Hematopoietic multipotent progenitor cell (in vitro differentiated cells): Measurements from ENCODE around the gene CSTF3. TPM values are rescaled to one million over a fixed set of nuclear protein-coding genes. Genes with fewer than 3 reads are reported as not detected.
"Not testable (repeated sequence)": the region's sequence is repeated elsewhere in the genome, so short reads cannot be mapped to it uniquely, and the experiment has no call there.

ENCODE experiments used
- DNase-seq, 3 donors: peaks; one replicate each; pipeline ENCODE4 v3.0.0-alpha.2; 2011 to 2015; ENCODE audit warnings: low read depth in 2 of 3, low spot score in 2 of 3
- total RNA-seq: library from RNA; depleted of rRNA; stranded (reverse); fragments of >200 nt; gene quantifications from one replicate; pipeline ENCODE4 v1.2.3, GENCODE V29; 2012

CSTF3 gene
- total RNA-seq, 1 donor: 6.7 TPM

DNA sequence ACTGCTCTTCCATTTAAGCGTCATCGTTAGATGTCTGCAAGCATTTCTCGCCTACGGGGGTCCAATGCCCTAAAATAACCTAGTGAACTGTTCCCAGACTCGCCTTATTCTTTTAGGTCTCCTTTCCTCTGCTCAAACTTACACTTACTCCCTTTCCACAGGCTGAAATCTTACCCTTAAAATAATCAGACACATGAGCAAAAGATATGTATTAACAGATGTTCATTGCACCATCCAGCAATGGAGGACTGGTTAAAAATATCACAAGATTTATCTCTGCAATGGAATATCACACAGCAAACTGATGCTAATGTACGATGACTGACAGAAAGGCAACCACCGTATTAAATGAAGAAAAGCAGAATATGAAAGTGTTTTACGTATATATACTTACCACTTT is 1.6 kb upstream of the CSTF3 start:
- no peak for DNase-seq

DNA sequence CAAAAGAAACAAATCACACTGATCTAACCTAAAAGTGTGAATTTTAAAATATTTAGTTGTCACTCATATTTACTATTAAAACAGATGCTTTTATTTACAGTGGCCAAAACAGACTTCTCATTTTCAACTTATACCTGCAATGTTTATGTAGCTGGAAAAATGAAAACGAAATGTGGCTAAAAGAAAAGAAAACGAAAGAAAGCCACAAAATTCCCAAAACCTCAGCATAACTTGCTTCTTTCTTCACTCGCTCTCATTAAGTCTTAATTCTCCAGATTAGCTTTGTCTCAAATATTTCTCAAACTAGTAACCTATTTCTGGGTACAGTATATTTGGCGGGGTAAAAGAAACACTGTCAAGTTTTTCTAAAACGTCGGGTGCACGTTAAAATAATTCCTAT is 693 bp downstream of the CSTF3 start:
- DNase-seq: no peak

DNA sequence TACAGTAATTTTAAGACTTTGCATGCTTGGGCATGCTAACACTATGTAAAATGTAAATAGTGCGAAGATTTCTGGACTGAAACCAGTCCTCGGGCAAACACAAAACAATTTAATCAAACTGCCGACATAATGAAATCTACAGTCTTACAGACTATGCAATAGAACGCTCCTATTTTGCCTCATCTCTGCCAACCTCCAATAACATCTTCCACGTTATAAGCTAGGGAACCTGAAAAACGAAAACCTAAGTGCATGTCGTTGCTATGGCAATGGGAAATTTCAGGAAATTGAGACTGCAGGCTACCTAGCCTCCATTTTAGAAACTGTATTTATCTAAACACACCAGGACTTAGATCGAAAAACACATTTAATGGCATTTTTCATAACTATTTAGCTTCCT is 1.1 kb downstream of the CSTF3 start:
- DNase-seq: no peak

DNA sequence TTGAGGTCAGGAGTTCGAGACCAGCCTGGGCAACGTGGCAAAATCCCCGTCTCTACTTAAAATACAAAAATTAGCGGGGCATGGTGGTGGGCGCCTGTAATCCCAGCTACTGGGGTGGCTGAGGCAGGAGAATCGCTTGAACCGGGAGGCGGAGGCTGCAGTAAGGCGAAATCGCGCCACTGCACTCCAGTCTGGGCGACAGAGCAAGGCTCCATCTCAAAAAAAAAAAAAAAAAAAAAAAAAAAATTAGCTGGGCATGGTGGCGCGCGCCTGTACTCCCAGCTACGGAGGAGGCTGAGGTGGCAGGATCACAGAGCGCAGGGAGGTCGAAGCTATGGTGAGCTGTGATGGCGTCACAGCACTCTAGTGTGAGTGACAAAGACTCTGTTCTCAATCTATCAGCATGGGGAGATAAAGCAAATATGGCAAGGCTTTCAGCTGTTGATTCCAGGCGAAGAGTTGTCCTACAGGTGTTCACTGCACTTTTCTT is 1.9 kb downstream of the CSTF3 start:
- not testable (repeated sequence) for DNase-seq

DNA sequence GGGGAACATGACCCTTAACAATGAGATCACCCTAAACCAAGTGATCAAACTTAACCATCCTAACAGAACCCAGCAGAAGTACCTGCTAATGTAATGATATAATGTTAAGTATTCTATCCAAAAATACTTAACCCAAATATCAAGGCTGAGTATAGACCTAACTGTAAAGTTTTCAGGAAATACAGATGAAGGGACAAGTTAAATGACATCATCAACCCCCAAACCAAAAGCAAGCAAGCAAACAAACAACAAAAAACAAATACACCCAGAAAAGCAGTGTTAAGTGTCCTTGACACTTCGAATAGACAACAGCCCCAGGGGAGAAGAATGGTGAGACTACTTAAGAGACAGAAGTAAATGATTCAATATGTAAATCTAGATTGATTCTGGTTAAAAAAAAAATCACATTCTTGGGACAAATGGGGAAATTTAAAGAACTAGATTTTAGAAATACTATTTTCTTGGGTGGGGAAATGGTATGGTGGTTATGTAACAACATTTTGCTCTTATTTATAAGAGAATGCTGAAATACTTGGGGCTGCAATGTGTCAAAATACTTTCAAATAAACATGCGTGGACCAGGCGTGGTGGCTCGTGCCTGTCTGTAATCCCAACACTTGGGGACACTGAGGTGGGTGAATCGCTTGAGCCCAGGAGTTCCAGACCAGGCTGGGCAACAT is 2.5 kb downstream of the CSTF3 start:
- no peak for DNase-seq

DNA sequence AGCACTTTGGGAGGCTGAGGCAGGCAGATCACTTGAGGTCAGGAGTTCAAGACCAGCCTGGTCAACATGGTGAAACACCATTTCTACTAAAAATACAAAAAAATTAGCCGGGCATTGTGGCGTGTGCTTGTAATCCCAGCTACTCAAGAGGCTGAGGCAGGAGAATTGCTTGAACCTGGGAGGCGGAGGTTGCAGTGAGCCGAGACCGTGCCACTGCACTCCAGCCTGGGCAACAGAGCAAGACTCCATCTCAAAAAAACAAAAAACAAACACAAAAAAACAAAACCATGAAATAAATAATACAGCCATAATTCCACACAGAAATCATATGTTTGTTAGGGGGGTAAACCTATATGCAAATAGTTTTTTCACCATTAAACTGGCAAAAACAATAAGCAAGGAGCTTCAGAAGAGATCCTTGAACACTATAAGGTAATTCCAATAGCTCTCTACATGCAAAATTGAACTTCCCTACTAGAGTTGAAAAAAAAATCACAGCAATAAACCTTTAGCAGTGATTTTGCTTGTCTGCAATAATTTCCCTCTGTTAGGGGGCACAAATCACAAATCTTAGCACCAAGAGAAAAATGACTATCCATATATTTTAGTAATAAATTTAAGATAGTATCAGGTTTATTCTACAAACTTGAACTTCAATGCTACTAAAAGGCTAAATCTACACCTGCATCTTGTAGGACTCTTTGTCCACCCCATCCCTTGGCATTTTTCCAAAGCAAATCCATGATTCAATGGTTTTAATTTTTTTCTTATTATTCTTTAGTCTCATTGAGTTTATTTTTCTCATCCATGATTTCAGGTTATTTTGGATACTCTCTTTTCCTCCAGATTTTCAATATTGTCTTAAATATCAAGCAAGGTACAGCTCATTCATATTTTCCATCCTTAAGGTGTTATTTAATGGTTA is 3.9 kb downstream of the CSTF3 start:
- DNase-seq: no peak

DNA sequence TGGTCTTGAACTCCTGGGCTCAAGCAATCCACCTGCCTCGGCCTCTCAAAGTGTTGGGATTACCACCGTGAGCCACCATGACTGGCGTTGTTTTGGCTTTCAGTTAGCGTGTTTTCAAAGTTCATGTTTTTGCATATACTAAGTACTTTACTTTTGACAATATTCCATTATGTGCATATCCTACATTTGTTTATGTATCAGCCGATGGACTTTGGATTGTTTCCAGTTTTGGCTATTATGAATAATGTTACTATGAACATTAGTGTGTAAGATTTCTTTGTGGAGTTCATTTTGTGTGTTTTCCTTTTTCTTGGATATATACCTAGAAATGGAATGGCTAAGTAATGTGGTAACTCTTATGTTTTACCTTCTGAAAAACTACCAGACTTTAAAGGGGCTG is 9.9 kb downstream of the CSTF3 start:
- no peak for DNase-seq

DNA sequence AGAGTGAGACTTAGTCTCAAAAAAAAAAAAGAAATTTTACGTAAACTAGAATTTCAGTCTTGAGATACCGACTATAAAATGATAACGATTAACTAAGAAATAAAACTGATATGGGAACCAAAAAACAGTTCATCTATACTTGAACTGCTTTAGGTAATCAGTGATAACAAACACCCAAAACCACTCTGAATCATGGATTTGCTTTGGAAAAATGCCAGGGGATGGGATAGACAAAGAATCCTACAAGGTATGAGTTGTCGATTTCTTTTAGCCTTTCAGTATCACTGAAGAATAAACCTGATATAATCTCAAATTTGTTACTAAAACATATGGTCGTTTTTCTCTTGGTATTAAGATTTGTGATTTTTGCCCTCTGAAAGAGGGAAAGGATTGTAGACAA is 13.7 kb downstream of the CSTF3 start:
- DNase-seq: no peak

DNA sequence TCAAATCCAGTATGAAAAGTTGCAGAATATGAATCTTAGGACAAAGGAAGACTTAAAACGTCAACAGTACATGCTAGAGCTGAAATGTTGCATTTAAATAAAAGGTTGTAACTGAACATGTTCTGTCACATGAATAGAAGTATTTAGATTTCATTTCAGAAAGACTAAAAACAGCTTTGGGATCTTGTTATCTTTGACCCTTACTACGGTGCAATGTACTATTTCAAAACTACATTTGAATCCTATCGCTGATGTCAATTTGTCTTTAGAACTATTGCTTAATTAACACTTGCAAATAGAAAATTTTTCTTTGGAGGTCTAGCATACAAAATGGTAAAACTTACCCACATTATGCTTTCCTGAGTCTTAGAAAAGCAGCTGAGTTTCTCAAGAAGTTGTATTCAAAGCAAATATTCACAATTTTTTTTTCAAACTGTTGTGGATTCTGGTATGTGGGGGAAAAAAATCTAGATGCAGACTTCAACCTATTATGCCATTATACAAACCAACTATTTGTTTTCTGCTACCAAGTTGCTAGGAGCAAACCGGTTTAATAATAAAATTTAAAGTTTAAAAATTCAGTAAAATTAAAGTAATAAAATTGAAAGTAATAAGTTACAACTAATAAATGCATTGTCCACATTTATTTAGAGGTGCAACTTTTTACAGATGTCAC is 25.4 kb downstream of the CSTF3 start:
- DNase-seq: no peak

DNA sequence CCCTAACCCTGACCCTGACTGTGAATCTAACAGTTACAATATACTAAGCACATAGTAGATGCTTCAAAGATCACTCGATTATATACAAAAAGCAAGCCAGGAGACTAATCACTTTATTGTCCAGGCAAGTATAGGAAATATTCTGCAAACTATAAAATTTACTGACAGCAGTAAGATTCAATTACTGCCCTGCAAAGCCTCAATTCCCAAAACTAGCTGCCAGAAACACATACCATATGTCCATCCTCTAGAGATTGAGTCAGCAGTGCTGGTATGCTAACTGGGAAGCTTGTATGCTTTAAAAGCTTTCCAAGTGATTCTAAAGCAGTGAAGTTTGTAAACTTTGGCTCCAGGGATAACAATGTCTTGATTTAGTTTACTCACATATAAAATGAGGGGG is 26.1 kb downstream of the CSTF3 start:
- no peak for DNase-seq

DNA sequence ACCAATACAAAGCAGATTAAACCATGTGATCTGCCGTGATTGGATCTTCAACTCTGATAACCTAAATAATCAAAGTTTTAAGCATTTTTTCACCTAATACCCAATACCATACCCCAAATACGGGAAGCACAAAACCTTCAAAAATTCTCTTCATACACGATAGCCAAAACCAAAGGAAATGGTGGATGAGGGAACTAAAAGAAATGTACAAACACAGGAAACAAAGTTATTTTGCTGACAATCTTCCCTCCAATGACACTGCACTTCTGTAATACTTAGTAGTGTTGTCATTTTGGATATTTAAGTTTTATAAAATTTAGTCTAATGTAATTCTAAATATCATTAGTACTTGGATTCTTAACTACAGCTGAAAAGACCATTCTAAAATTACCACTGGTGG is 27.0 kb downstream of the CSTF3 start:
- DNase-seq: peak in 2 of 3 donors; percentile 14 to 43

DNA sequence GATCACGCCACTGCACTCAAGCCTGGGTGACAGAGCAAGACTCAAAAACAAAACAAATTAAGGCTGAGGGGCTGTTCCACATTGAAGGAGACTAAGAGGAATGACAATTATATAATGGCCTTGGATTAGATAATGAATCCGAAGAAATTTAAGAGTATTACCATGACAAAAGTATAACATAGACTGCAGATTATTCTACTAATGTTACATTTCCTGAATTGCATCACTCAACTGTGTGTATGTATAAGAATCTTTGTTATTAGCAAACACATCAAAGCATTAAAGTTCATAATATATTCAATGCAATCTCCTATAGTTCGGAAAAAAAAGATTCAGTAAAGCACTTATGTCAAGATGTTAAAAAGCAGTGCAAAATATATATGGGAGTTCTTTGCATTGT is 27.5 kb downstream of the CSTF3 start:
- DNase-seq: no peak

DNA sequence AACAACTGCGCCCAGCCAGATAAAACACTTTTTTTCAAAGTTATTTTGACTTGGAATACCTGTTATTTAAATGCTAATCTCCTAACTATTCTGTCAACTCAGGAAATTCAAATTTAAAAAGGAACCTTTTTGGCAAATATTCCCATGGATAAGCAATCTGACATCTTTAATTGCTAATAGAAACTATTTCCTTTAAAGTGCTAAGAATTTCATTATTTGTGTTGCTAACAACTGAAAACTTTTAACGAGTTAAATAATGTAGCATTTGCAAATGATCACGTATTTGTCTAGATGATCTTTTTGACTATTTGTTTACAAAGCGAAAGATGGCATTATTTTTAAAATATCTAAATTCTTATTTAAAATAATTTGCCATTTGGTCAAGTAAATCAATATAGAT is 28.8 kb downstream of the CSTF3 start:
- DNase-seq: no peak

DNA sequence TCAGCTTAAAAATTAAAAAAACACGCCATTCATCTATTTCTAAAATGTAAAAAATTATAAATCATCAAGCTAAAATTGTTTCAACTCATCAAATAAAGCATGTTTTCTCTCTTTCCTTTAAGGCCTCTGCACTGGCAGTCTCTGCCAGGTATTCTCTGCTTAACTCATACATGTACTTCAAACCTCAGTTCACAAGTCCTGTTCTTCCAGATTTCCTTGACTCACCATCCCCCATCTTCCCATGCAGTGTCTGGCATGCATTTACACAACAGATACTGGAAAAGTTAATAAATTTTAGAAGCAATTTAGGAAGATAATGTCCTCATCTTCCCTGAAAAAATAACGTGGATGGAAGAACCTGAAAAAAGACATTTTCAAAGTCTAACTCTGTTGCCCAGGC is 32.5 kb downstream of the CSTF3 start:
- DNase-seq: no peak

DNA sequence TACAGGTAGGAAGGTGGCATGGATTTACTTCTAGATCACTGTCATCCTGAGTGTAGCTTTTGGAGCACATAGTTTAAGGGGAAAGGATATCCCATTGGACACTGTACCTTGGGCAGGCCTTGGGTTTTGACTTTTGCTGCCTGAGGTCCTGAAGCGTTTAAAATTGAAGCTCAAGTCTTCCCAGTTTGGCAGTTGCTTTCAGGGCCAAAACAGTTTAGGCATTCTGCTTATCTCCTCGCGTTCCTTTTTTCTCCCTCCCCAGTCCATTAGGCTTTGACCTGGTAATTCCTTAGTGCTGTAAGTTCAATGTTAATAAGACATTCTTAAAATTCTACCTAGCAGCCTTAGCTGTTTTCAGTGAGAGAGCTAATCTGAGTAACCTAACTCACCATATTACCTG is 35.7 kb downstream of the CSTF3 start:
- DNase-seq: no peak

DNA sequence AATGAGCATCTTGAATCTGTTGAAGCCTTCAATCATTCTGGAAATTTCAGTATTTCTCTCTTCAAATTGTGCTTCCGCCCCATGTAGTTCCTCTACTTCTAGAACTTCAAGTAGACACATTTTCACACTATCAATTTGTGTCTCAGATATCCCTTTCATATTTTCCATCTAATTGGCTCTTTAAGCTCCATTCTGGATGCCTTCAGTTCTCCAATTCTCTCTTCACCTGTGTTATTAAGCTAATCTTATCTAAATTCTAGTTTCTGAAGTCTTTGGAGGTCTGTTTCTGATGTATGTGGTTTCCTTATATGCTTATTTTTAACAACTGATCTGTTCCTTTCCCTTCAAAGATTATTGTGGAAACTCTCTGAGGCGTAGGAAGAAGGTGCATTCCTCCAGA is 36.3 kb downstream of the CSTF3 start:
- no peak for DNase-seq

DNA sequence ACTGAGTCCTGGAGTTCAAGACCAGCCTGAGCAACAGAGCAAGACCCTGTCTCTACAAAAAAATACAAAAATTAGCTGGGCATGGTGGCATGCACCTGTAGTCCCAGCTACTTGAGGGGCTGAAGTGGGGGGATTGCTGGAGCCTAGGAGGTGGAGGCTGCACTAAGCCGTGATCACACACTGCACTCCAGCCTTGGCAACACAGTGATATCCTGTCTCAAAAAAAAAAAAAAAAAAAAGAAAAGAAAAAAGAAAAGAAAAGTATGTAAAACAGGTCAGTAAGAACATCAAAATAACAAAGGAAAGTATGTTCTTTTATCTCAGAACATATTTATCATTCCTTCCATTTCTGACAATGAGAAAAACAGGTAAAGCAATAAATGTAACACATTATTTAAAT is 38.6 kb downstream of the CSTF3 start:
- DNase-seq: not testable (repeated sequence)

DNA sequence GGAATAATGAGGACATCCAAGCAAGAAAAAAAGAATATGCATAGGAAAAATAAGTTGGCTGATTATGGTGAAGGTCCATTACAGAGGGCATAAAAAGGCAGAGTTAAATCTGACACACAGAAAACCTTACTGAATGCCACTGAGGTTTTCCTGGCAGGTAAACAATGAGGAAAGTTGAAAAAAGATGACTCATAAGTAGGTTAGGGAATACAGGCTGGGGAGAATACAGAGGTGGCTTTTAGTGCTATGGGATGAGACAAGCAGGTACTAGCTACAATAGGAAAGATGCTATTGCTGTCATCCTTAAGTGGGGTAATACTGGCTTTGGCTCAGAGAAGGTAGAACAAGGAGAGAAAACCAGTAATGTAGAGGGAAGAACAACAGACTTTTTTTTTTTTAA is 44.7 kb downstream of the CSTF3 start:
- DNase-seq: no peak

DNA sequence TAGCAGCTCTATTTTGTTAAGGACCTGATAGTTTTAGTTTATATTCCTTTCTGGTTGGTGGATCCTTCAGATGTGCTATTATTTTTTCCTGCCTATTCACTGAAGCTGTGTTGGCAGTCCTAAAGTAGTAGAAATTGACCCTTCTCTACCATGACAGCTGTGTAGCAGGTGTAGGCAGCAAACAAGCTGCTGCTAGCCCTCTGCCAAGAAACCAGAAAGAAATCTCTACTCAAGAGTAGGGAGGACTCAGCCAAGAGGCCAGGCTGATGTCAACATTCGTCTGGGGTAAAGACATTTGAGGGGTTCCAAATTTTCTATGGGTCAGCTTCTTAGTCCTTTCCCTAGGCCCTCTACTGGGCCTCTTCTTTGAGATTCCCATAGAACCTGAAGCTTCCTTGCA is 51.2 kb downstream of the CSTF3 start:
- DNase-seq: no peak

DNA sequence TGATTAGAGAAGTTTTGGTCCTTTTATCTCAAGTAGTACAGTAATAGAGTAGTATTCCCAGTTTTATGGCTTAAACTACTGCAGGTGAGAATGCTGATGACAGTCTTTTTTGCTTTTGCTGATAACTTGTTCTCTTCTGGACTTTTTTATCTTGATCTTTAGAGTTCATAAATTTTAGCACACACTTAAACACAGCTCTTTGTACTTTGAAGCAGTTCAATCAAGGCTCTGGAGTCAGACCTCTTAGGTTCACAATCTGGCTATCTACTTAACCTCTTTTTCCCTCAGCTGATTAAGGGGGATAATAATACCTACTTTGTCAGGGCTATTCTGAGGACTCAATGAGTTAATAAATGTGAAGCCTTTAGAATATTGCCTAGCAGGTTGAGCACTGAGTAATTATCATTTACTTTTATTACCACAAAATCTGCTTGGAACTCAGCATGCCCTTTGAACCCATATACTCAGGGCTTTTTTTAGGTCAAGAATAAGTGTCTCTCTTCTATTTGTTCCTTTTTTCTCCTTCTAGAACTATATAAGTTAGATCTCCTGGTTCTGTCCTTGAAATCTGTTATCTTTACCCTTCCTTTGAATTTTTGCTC is 51.9 kb downstream of the CSTF3 start:
- no peak for DNase-seq

DNA sequence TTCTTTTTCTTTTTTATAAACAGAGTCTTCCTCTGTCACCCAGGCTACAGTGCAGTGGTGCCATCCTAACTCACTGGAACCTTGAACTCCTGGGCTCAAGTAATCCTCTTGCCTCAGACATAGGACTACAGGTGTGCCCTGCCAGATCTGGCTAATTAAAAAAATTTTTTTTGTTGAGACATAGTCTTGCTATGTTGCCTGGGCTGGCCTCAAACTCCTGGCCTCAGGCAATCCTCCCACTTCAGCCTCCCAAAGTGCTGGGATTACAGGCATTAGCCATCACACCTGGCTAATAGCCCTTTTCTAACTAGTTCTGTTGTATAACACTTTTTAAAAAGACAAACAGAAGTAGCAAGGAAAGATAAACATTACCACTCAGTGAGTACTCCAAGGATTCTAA is 57.4 kb downstream of the CSTF3 start:
- no peak for DNase-seq
